Left renal cortex interstitium (tissue), 4 donors: ENCODE results near the gene SRPX. TPM values are rescaled to one million over a fixed set of nuclear protein-coding genes. Genes with fewer than 3 reads are reported as not detected.

Experiments used
- DNase-seq, 4 donors: peaks; one replicate each; pipeline ENCODE4 v3.0.0-alpha.2; 2013; ENCODE audit warnings: low read depth in 4 of 4, low spot score in 2 of 4, missing footprints in 1 of 4
- polyA plus RNA-seq, 4 donors: library from polyadenylated mRNA; unstranded; fragments of 120-200 nt; gene quantifications; one replicate each; pipeline ENCODE4 v1.2.1, GENCODE V29; 2013; ENCODE audit not compliant: insufficient read length in 4 of 4

Gene SRPX
- polyA plus RNA-seq, result 10 to 100 TPM; 11.5 to 20.7 (median 16.4) TPM

GRCh38 chrX:38220415-38221390 lies at the start of gene SRPX:
TSS of gene SRPX (minus strand) at chrX:38220871. CDS start at chrX:38220792, 79 bp downstream.
- peak in 1 of 4 donors; percentile 23 for DNase-seq

GRCh38 chrX:38268011-38268410 lies 47.3 kb upstream of the SRPX start:
- DNase-seq, result no peak

- no peak for DNase-seq
Measured at GRCh38 chrX:38262715-38263620, 42.3 kb upstream of the SRPX start.

GRCh38 chrX:38260231-38260630 lies 39.6 kb upstream of the SRPX start:
- no peak for DNase-seq

GRCh38 chrX:38256019-38256418 lies 35.3 kb upstream of the SRPX start:
- no peak for DNase-seq

- DNase-seq, result no peak
Measured at GRCh38 chrX:38249965-38250364, 29.3 kb upstream of the SRPX start.

- DNase-seq, result no peak
Measured at GRCh38 chrX:38247051-38247450, 26.4 kb upstream of the SRPX start.

- DNase-seq, result no peak
Measured at GRCh38 chrX:38240541-38240940, 19.9 kb upstream of the SRPX start.

- no peak for DNase-seq
Measured at GRCh38 chrX:38236901-38237615, 16.4 kb upstream of the SRPX start.

GRCh38 chrX:38233891-38234667 lies 13.4 kb upstream of the SRPX start:
- DNase-seq, result no peak

- DNase-seq, result no peak
Measured at GRCh38 chrX:38232079-38232686, 11.5 kb upstream of the SRPX start.

- DNase-seq, result no peak
Measured at GRCh38 chrX:38225093-38225492, 4.4 kb upstream of the SRPX start.

- DNase-seq, result no peak
Measured at GRCh38 chrX:38224160-38224559, 3.5 kb upstream of the SRPX start.

- no peak for DNase-seq
Measured at GRCh38 chrX:38221391-38221929, 789 bp upstream of the SRPX start.

- peak in 1 of 4 donors; percentile 25 for DNase-seq
Measured at GRCh38 chrX:38220024-38220414, 652 bp downstream of the SRPX start.

- no peak for DNase-seq
Measured at GRCh38 chrX:38216642-38217041, 4.0 kb downstream of the SRPX start.

- no peak for DNase-seq
Measured at GRCh38 chrX:38214551-38215531, 5.8 kb downstream of the SRPX start.

- DNase-seq, result no peak
Measured at GRCh38 chrX:38214044-38214443, 6.6 kb downstream of the SRPX start.
